ENCODE data around the gene PNMA6A. TPM values are rescaled to one million over a fixed set of nuclear protein-coding genes. Genes with fewer than 3 reads are reported as not detected.
"Not testable (repeated sequence)": the region's sequence is repeated elsewhere in the genome, so short reads cannot be mapped to it uniquely, and the experiment has no call there.

Gene PNMA6A
- total RNA-seq, 2 experiments from 2014 or later = 0.95 to 1.1 TPM

DNA sequence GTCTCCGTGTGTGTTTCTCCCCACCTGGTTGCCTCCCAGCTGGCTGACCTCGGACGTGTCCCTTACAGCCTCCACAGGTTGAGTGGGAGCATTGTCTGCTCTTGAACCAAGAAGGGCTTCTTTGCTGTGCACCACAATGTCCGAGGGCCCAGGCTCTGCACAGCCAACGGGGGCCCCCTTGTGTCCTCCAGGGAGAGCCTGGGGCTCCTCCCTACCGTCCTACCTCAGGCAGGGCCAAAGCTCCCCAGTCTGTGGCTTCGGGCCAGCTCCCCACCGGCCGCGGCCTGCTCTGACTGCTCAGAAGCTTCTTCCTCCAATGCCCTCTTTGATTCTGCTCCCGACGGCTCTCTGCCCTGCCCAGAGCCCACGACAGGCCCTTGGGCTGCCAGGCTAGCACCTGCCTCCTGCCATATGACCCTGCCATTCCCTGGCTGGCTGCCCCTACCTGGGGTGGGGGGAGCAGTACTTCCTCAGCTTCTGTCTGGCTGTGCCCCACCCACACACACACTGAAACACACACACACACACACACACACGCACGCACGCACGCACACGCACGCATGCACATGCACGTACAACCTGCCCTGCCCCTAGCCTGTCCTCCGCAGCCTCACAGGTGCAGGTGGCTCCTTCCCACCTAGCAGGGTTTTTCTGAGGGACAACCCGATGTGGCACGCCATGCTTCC lies 11.1 kb downstream of the PNMA6A start:
- DNase-seq; H3K36me3 Mint-ChIP-seq (ENCODE audit: low read depth); H3K9me3 Mint-ChIP-seq; H3K4me3 Mint-ChIP-seq; CTCF ChIA-PET; intact Hi-C loops (cut with micrococcal nuclease); H3K27me3 Mint-ChIP-seq (ENCODE audit: low read depth); H3K4me1 Mint-ChIP-seq (ENCODE audit: low read depth); H3K27ac Mint-ChIP-seq: not testable (repeated sequence)

DNA sequence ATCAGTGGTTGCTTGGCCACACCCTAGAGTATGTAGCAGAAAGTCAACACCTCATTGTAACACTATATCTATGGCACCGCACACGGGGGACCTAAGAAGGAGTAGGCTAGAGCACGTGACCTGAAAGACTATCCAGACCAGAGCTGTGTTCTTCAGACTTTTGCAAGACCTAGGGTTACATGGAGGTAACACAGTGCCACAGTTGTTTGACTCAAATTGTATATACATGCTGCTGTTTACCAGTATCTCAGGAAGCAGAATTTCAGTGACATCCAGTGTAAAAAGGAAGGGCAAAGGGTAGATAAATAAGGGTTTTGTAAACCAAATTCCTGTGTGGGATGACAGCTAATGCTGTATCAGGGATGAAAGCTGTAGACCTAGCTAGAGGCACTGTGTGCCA lies 30.2 kb downstream of the PNMA6A start:
- no peak overlapping the region for H3K4me3 Mint-ChIP-seq
- no peak for DNase-seq
- intact Hi-C loops (cut with micrococcal nuclease) = no loop called here
- CTCF ChIA-PET = no interaction called here
- H3K27me3 Mint-ChIP-seq (ENCODE audit: low read depth) = no peaks in the 10 kb centered on the region
- peaks cover 13% of the 10 kb centered on the region for H3K4me1 Mint-ChIP-seq (ENCODE audit: low read depth)
- peaks cover 5% of the 10 kb centered on the region for H3K36me3 Mint-ChIP-seq (ENCODE audit: low read depth)
- no peak overlapping the region for H3K27ac Mint-ChIP-seq
- H3K9me3 Mint-ChIP-seq = peaks cover 22% of the 10 kb centered on the region

DNA sequence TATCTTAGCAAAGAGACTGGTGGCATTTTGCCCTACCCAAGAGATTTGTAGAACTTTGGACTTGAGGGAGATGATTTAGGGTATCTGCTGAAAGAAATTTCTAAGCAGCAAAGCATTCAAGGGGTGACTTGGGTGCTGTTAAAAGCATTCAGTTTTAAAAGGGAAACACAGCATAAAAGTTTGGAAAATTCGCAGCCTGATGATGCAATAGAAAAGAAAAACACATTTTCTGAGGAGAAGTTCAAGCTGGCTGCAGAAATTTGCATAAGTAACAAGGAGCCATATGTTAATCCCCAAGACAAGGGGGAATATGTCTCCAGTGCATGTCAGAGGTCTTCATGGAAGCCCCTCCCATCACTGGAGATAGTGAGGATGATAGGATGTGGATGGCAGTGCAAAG lies 32.7 kb downstream of the PNMA6A start:
- H3K27ac Mint-ChIP-seq = peak overlapping the region; percentile 46
- DNase-seq; CTCF ChIA-PET; H3K36me3 Mint-ChIP-seq (ENCODE audit: low read depth); H3K27me3 Mint-ChIP-seq (ENCODE audit: low read depth); H3K4me3 Mint-ChIP-seq; intact Hi-C loops (cut with micrococcal nuclease): not testable (repeated sequence)
- H3K4me1 Mint-ChIP-seq (ENCODE audit: low read depth) = peaks cover 13% of the 10 kb centered on the region
- H3K9me3 Mint-ChIP-seq = peaks cover 22% of the 10 kb centered on the region

DNA sequence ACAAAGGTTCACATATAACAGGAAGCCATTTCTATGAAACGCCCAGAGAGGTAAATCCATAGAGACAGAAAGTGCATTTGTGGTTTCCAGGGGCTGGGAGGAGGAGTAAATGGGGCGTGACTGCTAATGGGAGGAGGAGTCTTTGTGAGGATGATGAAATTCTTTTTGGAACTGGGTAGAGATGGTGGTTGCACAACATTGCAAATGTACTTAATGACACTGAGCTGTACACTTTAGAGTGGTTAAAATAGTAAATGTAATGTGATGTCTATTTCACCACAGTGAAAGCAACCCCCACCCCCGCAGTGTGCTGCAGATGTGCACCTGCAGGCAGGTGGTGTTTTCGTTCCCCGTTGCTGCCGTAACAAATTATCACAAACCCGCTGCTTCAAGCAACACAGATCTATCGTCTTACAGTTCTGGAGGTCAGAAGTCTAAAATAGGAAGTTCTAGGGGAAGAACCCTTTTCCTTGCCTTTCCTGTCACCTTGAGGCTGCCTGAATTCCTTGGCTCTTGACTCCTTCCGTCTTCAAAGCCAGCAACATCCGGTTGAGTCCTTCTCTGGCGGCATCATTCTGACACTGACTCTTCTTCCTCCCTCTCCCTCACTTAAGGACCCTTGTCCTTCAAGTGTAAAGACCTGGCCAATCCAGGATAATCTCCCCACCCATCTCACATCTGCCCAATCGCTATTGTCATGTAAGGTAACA lies 34.0 kb downstream of the PNMA6A start:
- Mint-ChIP-seq H3K4me1 (ENCODE audit: low read depth) (peaks cover 13% of the 10 kb centered on the region), H3K27ac (peak overlapping the region; percentile 79), H3K9me3 (peaks cover 22% of the 10 kb centered on the region)
- H3K27me3 Mint-ChIP-seq (ENCODE audit: low read depth); DNase-seq; CTCF ChIA-PET; H3K36me3 Mint-ChIP-seq (ENCODE audit: low read depth); intact Hi-C loops (cut with micrococcal nuclease); H3K4me3 Mint-ChIP-seq: not testable (repeated sequence)

DNA sequence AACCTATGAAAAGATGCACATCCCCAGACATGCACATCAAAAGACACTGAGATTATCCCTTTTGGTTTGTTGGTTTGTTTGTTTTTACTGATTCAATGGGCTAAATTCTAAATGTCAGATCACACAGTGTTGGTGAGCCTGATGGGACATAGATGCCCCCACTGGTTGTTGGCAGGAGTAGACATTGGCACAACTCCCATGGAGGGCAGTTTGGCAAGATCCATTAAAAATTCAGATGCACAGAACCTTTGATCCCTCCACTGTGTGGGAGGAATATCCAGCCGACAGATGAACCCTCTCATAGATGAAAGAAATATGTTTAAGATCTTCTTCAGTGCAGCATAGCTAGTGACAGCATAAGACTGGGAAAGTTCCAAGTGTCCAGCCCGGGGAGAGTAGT lies 38.5 kb downstream of the PNMA6A start:
- H3K27ac Mint-ChIP-seq; H3K36me3 Mint-ChIP-seq (ENCODE audit: low read depth); intact Hi-C loops (cut with micrococcal nuclease); DNase-seq; H3K4me3 Mint-ChIP-seq; CTCF ChIA-PET; H3K9me3 Mint-ChIP-seq; H3K27me3 Mint-ChIP-seq (ENCODE audit: low read depth); H3K4me1 Mint-ChIP-seq (ENCODE audit: low read depth): not testable (repeated sequence)

DNA sequence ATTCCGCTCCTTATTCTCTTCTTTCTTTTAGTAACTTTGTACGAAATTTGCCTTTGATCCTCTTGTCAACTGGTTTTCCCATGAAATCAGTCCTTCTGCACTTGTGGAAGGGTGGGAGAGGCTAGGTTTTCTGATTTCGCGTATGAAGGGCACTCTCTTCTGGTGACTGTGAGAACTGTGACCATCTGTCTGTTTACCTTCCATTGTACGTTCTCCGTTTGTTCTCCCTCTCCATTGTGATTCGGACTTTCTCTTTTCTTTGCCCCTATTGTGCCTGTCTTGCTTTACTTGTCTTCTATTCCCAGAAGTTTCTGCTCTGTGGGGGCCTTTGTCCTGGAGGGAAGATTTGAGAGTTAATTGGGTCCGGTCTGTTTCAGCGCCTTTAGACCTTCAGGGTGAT lies 41.6 kb downstream of the PNMA6A start:
- DNase-seq; H3K9me3 Mint-ChIP-seq; H3K4me1 Mint-ChIP-seq (ENCODE audit: low read depth); H3K4me3 Mint-ChIP-seq; H3K36me3 Mint-ChIP-seq (ENCODE audit: low read depth); CTCF ChIA-PET; H3K27me3 Mint-ChIP-seq (ENCODE audit: low read depth); intact Hi-C loops (cut with micrococcal nuclease); H3K27ac Mint-ChIP-seq: not testable (repeated sequence)

DNA sequence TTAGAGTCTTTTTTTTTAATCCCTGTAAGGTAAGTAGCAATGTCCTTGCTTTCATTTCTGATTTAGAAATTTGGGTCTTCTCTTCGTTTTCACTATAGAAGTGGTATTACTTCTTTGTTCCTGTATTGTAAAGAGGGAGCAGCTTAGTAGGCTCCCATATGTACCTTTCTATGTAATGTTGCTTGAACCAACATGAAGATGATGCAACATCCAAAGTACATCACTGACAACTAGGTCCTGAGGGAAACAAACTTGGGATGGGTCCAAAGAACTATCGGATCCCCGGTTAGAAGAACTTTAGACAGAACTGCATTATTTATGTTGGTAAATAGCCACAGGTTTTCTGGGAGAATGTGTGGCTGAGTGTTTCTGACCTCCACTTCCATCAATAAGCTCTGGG lies 45.5 kb downstream of the PNMA6A start:
- H3K4me3 Mint-ChIP-seq; intact Hi-C loops (cut with micrococcal nuclease); H3K4me1 Mint-ChIP-seq (ENCODE audit: low read depth); H3K36me3 Mint-ChIP-seq (ENCODE audit: low read depth); H3K27ac Mint-ChIP-seq; CTCF ChIA-PET; H3K9me3 Mint-ChIP-seq; DNase-seq; H3K27me3 Mint-ChIP-seq (ENCODE audit: low read depth): not testable (repeated sequence)

DNA sequence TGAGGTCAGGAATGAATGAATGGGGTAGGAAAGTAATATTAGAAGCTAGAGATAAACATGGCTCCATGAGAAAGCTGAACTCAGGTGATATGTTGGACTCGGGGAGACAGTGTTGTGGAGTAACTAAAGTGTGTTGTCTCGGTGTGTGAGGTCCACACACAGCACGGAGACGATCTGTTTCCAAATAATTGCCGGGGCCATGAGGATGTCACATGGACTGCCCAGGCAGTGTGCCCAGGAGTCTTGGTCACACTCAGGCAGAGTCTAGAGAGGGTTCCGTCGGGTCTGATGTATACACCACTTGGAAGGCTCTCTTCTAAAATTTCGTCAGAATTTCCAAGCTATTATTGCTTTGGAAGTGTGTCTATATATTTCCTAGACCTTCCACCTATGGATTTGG lies 48.0 kb downstream of the PNMA6A start:
- H3K4me1 Mint-ChIP-seq (ENCODE audit: low read depth); intact Hi-C loops (cut with micrococcal nuclease); H3K4me3 Mint-ChIP-seq; CTCF ChIA-PET; DNase-seq; H3K27ac Mint-ChIP-seq; H3K9me3 Mint-ChIP-seq; H3K36me3 Mint-ChIP-seq (ENCODE audit: low read depth); H3K27me3 Mint-ChIP-seq (ENCODE audit: low read depth): not testable (repeated sequence)

DNA sequence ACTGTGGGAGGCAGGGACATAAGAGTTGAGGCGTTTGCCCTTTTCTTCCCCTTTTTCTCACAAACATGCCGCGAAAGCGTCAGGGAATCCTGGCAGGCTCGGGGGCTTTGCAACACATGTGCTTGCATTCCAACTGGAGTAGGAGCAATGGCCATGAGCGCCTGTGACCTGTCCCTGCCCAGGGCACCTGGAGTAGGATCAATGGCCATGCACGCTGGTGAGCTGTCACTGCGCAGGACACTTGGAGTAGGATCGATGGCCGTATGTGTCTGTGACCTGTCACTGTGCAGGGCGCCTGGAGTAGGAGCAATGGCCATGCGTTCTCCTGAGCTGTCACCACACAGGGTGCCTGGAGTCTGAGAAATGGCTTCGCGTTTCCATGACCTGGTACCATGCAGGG lies 51.2 kb downstream of the PNMA6A start:
- H3K27ac Mint-ChIP-seq; H3K9me3 Mint-ChIP-seq; CTCF ChIA-PET; H3K4me1 Mint-ChIP-seq (ENCODE audit: low read depth); H3K27me3 Mint-ChIP-seq (ENCODE audit: low read depth); H3K36me3 Mint-ChIP-seq (ENCODE audit: low read depth); intact Hi-C loops (cut with micrococcal nuclease); DNase-seq; H3K4me3 Mint-ChIP-seq: not testable (repeated sequence)

Other genes starting within 250 kb of the PNMA6A start
- 10 to 100 TPM; 10.1 to 11.9 TPM for gene CETN2, start 241.7 kb upstream of the PNMA6A start, total RNA-seq
- 10 to 100 TPM; 13.3 to 16.2 TPM for gene NSDHL, start 241.4 kb upstream of the PNMA6A start, total RNA-seq
- 1 to 10 TPM; 1.9 to 2.3 TPM for gene ZNF185, start 174.4 kb upstream of the PNMA6A start, total RNA-seq
- not detected for gene PNMA5, start 78.3 kb upstream of the PNMA6A start, total RNA-seq
- under 1 TPM; 0.69 to 0.98 TPM for gene PNMA3, start 16.0 kb upstream of the PNMA6A start, total RNA-seq
- not detected for gene MAGEA1, start 106.8 kb downstream of the PNMA6A start, total RNA-seq
- gene PNMA6F, start 249.3 kb downstream of the PNMA6A start, total RNA-seq = not detected

Data from activated naive CD4-positive, alpha-beta T cell treated with anti-CD3 and anti-CD28 coated beads for 36 hours (primary cell).